Measurements from ENCODE around the gene FAM13A.
"Not testable (repeated sequence)": the region's sequence is repeated elsewhere in the genome, so short reads cannot be mapped to it uniquely, and the experiment has no call there.

FAM13A gene

DNA sequence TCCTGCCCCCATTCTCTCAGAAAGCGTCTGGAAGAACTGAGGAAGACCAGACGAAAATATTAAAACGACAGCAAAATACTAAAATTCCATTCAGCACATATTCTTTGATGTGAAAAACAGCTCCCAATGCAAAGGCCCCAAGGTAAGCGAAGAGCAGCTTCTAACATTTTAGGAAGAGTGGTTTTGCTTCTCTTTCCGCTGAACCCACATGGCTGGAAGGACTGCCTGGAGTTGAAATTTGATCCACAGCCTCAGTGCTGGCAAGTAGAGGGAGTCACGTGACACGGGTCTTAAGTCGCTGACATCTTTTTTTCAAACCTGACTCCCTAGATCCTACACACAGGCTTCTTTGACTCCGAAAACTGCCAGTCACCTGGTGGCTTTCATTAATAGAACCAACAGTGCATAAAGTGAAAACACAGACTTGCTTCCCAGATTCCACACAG, at the start of gene FAM13A:
FAM13A (minus strand) TSS at position 233 of the 446 bp plus-strand sequence; CDS start at position 12, 221 bp downstream.
- no peak for DNase-seq (ENCODE audit: low read depth)

DNA sequence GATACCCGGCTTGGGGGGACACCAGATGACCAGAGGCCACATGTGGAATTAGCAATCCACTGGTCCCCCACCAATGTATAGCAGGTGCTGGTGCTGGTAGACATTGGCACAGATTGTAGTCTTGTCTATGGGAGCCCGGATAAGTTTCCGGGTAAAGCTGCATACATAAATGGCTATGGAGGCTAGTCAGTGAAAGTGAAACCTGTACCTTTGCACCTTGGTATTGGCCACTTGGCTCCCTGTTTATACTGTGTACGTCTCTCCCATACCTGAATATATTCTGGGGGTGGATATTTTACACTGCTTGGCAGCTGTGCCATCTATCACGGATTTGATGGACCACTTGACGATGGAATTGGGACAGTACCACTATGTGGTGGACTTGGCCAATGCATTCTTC, 48.7 kb upstream of the FAM13A start:
- no peak for DNase-seq (ENCODE audit: low read depth)

DNA sequence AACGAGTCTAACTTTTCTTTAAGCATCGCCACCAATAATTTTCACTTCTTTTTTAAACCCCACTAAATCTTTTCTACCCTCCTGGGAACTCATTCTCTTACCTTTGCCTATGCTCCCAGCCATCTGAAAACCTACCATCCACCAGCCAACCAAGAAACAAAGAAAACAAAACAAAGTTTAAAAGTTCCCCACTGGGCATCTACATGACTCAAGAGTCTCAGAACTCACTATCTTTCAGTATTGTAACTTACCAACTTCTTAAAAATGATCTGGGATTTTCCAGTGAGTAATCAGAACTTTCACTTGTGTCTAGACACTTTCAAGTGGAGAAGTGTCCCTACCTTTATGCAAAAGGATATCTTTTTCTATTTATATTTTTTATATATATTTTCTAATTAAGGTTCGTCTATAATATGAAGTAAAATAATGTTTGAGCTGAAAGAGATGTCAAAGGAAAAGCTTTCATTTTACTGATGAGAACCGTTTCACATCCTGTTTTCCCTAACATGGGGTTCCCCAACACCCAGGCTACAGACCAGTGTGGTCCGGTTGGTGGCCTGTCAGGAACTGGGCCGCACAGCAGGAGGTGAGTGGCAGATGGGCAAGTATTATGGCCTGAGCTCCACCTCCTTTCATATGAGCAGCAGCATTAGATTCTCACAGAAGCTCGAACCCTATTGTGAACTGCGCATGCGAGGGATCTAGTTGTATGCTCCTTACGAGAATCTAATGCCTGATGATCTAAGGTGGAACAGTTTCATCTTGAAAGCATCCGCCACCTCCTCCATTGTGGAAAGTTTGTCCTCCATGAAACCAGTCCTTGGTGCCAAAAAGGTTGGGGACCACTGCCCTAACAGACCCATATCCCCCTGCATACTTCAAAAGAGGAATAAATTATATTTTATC, 44.5 kb upstream of the FAM13A start:
- DNase-seq (ENCODE audit: low read depth) = no peak

DNA sequence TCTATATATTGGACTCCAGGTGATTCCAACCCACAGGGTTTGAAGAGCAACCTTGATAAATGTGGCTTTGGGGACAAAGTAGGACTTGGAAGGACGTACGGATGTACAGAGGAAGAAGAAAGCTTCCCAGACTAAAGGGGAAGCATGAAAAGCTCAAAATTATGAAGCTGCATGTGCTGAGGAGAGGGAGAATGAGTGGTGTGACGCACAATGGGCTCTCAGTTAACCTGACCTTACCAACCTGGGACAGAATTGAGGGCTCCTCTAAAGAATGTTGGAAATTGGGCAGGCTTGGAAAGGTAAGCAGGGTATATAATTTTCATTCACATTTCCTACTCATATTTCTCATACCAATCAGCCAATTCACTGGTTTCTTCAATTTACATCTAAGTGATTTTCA, 43.9 kb upstream of the FAM13A start:
- no peak for DNase-seq (ENCODE audit: low read depth)

DNA sequence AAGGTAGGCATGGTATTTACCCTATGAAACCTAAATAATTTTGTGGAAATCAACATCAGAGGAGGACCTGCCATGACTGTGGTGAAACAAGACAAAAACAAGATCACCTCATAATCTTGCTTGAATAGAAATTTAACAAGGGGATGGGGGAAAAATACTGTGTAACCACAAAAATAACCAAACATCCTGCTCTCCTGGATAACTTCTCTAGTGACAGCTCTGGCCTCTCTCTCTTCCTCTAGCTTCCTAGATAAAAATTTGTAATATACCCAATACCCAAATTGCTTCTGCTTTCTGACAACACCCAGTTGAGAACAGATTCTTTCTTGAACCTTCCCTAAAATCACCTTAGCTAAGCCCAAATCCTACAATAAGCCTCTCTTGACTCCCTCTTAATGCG, 42.5 kb upstream of the FAM13A start:
- no peak for DNase-seq (ENCODE audit: low read depth)

DNA sequence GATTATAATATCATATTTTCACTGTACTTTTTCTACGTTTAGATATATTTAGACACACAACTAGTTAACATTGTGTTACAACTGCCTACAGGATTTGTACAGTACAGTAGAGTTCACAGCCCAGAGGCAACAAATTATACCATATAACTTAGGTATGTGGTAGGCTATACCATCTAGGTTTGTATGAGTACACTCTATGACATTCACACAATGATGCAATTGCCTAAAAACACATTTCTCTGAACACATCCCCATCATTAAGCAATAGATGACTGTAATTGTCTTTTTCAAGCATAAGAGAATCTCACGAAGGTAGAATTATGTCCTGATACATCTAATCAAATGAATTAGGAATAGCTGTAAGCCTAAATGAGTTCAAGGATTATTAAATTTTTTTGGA, 42.0 kb upstream of the FAM13A start:
- no peak for DNase-seq (ENCODE audit: low read depth)

DNA sequence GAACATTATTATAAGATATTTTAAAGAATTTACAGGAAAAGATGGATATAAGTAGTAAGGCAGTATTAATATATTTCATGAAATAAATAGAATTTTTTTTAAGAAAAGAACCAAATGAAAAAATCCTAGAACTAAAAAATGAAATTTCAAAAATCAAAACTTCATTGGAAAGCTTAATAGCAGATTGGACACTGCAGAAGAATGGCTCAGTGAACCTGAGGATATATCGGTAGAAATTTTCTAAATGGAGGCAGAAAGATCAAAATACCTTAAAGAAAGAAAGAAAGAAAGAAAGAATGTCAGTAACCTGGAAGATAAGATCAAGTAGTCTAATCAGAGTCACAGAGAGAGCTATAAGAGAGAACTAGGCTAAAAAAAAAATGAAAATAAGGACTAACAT, 21.3 kb upstream of the FAM13A start:
- DNase-seq (ENCODE audit: low read depth) = no peak

DNA sequence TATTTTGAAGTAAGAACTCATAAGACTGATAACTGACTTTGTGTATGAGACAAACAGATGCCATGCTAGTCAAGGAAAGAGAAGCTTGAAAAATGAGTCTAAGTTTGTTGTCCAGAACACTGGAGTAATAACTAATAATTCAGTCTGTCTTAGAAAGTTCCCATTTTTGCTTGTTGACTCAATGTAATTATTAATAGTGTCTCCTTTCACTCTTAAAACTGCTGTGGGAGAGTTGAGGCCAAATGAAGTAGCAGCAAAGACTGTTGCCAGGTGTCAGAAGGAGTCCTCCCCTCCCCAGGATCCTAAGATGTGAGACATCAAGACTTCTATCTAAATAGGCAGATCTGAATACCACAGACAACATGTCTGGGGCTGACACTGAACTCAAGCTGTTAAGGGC, 20.8 kb upstream of the FAM13A start:
- no peak for DNase-seq (ENCODE audit: low read depth)

DNA sequence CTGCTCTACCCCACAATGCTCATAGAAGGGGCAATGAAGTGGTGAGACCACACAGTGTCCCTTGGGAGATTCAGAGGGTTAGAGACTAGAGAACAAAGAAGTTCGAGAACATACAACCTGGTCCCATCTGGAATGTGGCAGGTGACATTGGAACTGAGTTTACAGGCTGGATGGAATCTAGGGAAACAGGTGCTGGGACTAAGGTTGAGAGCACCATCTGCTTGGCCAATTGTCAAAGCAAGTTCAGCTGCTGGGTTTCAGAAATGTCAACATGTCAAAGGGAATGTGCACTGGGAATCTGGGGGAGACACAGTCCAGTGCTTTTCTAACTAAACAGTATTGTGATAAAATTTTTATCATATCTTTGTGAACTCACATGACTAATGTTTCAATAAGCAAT, 15.9 kb upstream of the FAM13A start:
- DNase-seq (ENCODE audit: low read depth) = no peak

DNA sequence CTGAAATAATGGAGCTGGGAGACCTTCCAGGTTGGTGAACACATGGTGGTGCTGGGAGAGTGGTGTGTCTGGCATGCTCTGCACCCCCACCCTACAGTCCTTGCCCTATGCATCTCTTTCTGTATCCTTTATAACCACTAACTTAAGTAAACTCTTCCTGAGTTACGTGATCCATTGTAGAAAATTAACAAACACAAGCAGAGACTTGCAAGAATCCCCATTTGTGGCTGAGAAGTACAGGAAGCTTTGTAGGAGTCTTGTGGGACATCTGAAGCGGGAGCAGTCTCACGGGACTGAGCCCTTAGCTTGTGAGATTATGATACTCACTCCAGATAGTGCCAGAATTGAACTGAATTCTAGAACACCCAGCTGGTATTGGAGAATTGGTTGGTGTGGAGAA, 14.3 kb upstream of the FAM13A start:
- no peak for DNase-seq (ENCODE audit: low read depth)

DNA sequence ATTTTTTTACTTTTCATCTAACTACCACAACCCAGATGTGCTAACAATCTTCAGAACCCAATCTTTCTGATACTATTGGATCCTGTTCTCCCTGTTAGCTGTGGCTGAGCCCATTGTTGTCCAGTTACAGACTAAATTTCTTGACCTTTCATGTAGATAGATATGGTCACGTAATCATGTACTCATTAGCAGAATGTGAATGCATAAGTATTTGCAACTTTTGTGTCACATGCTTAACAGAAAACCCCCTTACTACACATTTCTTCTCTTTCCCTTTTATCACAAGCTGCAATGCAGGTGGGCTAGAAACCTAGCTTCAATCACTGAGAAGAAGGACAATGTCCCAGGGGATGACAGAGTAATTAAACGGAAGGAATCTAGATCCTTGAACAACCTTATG, 13.1 kb upstream of the FAM13A start:
- no peak for DNase-seq (ENCODE audit: low read depth)

DNA sequence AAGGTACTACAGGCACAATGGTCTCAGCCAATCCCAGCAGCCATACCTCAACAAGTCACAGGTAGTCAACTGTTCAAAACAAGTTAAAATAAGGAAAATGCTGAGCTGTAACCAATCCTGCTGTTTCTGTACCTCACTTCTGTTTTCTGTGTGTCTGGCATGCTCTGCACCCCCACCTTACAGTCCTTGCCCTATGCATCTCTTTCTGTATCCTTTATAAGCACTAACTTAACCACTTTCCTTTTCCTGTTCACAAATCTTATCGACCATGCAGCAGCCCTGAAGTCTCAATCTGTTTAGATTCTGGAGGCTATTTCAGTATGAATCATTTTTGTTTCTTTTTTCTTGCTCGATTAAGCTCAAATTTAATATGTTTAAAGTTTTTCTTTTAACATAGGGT, 12.5 kb upstream of the FAM13A start:
- DNase-seq (ENCODE audit: low read depth) = no peak

DNA sequence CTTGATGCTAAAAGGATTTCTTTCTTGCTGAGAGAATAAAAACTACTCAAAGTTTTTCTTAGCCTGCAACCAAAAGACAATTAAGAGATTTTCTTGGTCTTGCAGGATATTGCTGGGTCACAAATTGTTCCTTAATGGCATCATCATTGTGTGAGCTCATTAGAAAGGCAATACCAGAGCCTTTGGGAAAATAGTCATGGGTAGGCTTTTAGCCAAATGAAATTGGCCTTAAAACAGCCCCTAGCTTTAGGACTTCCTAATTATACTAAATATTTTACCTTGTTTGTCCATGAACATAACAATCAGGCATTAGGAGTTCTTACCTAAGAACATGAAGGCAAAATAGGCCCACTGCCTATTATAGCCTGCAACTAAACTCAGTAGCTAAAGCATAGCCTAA, 10.4 kb upstream of the FAM13A start:
- no peak for DNase-seq (ENCODE audit: low read depth)

DNA sequence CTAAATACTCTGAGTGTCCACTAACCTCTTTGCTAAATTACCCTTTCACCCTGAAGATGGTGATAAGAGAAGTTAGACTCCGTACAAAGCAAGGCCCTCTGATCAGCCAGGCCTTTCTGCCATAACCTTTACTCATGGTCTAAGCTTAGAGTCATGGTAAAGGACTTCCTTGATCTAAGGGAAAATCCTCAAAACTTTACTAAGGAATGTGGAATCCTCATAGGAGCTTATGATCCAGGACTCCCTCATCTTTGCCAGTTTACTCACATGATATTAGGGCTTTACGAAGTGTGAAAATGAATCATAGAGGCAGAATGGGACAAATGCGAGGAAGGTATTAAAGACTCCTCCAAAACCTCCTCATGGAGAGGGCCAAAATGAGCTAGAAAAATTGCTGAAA, 7.9 kb upstream of the FAM13A start:
- DNase-seq (ENCODE audit: low read depth) = no peak

DNA sequence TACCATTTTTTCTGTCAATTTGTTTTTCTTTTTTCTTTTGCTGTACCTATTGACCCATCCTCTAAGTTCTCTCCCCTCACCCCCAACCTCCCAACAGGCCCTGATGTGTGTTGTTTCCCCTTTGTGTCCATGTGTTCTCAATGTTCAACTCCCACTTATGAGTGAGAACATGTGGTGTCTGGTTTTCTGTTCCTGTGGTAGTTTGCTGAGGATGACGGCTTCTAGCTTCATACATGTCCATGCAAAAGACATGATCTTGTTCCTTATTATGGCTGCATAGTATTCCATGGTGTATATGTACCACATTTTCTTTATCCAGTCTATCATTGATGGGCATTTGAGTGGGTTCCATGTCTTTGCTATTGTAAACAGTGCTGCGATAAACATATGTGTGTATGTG, 859 bp upstream of the FAM13A start:
- not testable (repeated sequence) for DNase-seq (ENCODE audit: low read depth)

DNA sequence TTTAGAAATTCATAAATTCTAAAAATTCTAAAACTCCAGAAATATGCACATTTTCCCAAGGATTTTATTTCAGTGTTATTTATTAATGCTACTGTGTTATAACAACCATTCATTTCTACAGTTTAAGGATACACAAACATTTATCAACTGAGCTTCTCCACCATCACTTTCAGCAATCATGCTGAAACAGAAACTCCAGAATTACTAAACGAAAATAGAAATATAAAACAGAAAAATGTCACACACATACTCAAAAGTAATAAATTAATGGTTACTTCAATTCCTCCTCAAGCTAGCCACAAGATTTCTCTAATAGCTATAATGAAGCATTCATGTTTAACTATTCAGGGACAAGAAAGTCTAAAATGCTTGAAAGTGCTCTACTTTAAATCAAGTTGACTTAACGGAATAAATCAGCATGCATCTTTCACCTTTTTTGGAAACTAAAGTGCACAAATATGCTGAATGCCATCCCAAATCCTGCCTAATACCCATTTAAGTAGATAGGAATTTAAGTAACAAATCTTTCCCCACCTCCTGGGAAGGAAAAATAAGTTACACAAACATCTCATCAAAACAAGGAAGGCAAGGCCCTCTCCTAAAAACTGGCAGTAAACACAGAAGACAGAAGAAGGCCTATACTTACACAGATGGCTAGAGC, 563 bp downstream of the FAM13A start:
- no peak for DNase-seq (ENCODE audit: low read depth)

DNA sequence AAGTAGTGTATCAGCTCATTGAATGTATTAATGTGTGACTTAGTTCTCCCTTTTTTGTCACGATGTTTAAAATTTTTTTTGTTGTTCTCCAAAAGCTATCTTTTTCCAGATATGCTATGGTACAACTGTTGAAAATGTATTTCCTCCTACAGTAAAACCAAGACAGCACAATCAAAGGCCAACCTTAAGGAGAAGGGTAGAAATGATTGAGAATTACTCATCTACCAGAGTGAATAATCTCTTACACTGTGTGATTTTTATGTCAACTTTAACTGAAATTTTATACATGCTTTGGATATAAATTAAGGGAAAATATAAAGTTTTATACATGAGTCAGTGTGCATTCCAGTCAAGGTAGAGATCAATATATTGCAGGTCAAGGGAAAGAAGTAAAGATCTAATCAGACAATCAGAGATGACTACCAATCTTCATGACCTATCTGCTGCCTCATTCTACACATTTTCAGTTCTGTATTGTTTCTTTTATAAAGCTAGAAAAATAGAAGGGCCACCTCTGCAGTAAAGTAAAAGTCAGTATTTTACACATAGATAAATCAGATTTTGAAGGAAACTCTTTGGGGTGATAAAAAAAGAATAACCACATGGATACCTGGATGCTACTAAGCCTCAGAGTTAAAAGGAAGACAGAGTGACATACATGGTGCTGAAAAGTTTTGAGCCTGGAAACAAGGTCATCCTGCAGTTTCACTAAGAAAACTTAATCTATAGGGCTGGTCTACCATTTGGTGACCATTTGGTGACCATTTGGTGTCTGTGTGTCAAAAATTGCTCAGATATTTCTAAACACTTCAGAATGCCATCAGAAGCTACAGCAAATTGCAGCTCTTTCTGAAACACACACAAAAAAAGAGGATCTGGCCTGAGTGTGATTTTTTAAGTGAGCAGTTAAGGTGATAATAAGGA, 1.6 kb downstream of the FAM13A start:
- no peak for DNase-seq (ENCODE audit: low read depth)

DNA sequence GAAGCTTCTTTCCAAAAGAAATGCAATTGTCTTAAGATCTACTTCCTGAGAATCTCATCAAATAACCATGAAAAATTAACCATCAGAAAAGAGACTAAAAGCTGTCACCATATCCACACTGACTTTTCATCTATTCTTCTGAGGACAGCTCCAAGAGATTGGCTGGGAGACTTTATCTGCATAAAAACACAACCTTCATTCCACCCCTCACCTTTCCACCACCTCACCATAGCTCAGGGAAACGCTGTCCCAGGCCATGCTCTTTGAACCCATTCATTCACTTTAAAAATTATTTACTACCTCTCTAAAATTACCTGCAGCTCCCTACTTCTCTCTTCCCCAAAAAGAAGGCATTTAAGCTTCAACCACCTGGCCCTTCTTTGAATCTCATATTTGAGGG, 2.4 kb downstream of the FAM13A start:
- DNase-seq (ENCODE audit: low read depth) = no peak

DNA sequence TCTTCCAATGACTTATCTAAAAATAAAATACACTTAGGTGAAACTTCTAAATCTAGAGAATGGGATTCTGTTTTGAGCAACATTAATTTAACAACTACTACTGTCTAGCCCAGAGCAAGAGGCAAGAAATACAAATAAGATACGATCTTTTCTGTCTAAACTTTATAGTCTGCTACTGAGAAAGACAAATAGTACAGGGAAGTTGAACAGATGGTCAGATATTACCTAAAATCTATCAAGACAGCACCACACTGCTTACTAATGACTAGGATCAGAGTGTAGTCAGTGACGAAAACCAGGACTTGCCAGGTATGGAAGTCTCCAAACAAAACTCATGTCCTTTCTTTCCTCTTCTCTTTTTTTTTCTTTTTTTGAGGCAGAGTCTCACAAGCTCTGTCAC, 7.1 kb downstream of the FAM13A start:
- DNase-seq (ENCODE audit: low read depth) = no peak

DNA sequence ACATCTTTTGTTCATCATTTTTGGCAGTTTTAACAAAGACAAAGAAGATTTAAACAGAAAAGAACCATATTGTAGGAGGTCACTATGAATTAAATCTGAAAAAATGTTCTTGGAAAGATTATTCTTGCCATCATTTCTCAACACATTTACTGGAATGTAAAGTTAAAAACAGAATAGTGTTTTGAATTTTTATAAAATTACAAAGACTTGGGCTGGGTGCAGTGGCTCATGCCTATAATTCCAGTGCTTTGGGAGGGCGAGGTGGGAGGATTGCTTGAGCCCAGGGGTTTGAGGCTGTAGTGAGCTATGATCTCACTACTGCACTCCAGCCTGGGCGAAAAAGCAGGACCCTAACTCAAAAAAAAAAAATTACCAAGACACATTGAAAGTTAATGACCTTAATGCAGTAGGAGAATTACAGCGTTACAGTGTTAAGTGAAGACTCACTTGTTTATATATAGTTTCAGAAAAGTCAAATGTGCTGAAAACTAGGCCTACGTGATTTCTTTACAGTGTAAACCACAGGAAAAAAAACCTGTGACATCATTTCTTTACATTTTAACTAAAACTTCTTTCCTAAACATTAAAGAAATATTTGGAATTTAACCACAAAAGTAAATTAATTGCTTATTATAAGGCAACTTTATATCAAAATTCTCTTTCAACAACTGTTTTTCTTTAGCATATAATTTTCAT, 7.9 kb downstream of the FAM13A start:
- no peak for DNase-seq (ENCODE audit: low read depth)

DNA sequence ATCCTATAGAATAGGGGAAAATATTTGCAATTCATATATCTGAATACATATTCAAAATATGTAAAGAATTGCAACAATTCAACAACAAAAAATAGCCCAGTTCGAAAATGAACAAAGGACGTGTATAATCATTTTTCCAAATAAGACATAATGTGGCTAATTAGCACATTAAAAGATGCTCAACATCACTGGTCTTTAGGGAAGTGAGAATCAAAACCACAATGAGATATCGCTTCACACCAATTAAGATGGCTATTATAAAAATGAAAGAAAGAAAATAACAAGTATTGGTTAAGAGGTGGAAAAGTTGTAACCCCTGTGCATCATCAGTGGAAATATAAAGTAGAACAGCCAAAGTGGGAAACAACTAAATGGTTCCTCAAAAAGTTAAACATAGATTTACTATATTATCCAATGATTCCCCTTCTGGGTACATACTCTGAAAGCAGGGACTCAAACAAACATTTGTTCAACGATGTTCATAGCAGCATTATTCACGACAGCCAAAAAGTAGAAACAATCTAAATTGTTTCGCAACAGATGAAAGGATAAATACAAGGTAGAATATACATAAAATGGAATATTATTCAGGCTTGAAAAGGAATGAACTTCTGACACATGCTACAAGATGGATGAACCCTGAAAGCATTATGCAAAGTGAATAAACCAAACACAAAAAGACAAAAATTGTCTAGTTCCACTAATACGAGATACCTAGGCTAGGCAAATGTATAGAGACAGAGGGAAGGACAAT, 12.7 kb downstream of the FAM13A start:
- no peak for DNase-seq (ENCODE audit: low read depth)
